AG08395 (cell line): ENCODE measurements around the gene GEN1.
A peak's percentile ranks its signal among the peaks of the same experiment; 100 is the strongest.

Experiments
- DNase-seq: peaks from one replicate; pipeline ENCODE4 v3.0.0; 2012; ENCODE audit warnings: mixed read lengths, low spot score

Gene GEN1

GRCh38 chr2:17753803-17754663 lies at the start of gene GEN1, which contains the start of gene SMC6:
TSS of gene GEN1 (plus strand) at chr2:17754138. CDS start at chr2:17759944, 5,806 bp downstream.
TSS of gene SMC6 (minus strand) at chr2:17753810. CDS start at chr2:17745946, 7,864 bp downstream.
- DNase-seq = peak; percentile 100

GRCh38 chr2:17706845-17707244 lies 47.1 kb upstream of the GEN1 start:
- no peak for DNase-seq

GRCh38 chr2:17708501-17708900 lies 45.4 kb upstream of the GEN1 start:
- DNase-seq = no peak

- no peak for DNase-seq
Observed at GRCh38 chr2:17709897-17710296, 44.0 kb upstream of the GEN1 start.

- no peak for DNase-seq
Observed at GRCh38 chr2:17710547-17711248, 43.2 kb upstream of the GEN1 start.

GRCh38 chr2:17713291-17713690 lies 40.6 kb upstream of the GEN1 start:
- no peak for DNase-seq

GRCh38 chr2:17717666-17718065 lies 36.3 kb upstream of the GEN1 start:
- DNase-seq = no peak

GRCh38 chr2:17718689-17719088 lies 35.2 kb upstream of the GEN1 start:
- no peak for DNase-seq

- peak; percentile 30 for DNase-seq
Observed at GRCh38 chr2:17719562-17720371, 34.2 kb upstream of the GEN1 start.

GRCh38 chr2:17728210-17728609 lies 25.7 kb upstream of the GEN1 start:
- DNase-seq = no peak

- no peak for DNase-seq
Observed at GRCh38 chr2:17729880-17730279, 24.1 kb upstream of the GEN1 start.

GRCh38 chr2:17733599-17733998 lies 20.3 kb upstream of the GEN1 start:
- no peak for DNase-seq

- DNase-seq = no peak
Observed at GRCh38 chr2:17735864-17736263, 18.1 kb upstream of the GEN1 start.

GRCh38 chr2:17736989-17737388 lies 16.9 kb upstream of the GEN1 start:
- peak; percentile 35 for DNase-seq

GRCh38 chr2:17740203-17740602 lies 13.7 kb upstream of the GEN1 start:
- DNase-seq = no peak

- no peak for DNase-seq
Observed at GRCh38 chr2:17747684-17748452, 6.1 kb upstream of the GEN1 start.

GRCh38 chr2:17748745-17749144 lies 5.2 kb upstream of the GEN1 start:
- no peak for DNase-seq

GRCh38 chr2:17749753-17750438 lies 4.0 kb upstream of the GEN1 start:
- no peak for DNase-seq

- no peak for DNase-seq
Observed at GRCh38 chr2:17752246-17752645, 1.7 kb upstream of the GEN1 start.

GRCh38 chr2:17752892-17753802 lies 791 bp upstream of the GEN1 start:
- peak; percentile 28 for DNase-seq
